HG02943 (cell line): ENCODE data around the gene MGAT5.

Experiments
- ATAC-seq: cut with Tn5 transposase; IDR thresholded peaks from one replicate; pipeline ENCODE4 v1.9.1; 2021; ENCODE audit warnings: mild to moderate bottlenecking, low read depth, moderate library complexity; ENCODE audit not compliant: unreplicated experiment

Gene MGAT5

GRCh38 chr2:134489732-134490384, 236.0 kb downstream of the MGAT5 start:
- ATAC-seq: no peak

- ATAC-seq: no peak
Measured at GRCh38 chr2:134490559-134490958, 236.7 kb downstream of the MGAT5 start.

- no peak for ATAC-seq
Measured at GRCh38 chr2:134491022-134491421, 237.2 kb downstream of the MGAT5 start.

GRCh38 chr2:134491771-134492441, 238.0 kb downstream of the MGAT5 start:
- no peak for ATAC-seq

- no peak for ATAC-seq
Measured at GRCh38 chr2:134493797-134494196, 239.9 kb downstream of the MGAT5 start.

- ATAC-seq: no peak
Measured at GRCh38 chr2:134498654-134499053, 244.8 kb downstream of the MGAT5 start.

- no peak for ATAC-seq
Measured at GRCh38 chr2:134499307-134499926, 245.5 kb downstream of the MGAT5 start.

GRCh38 chr2:134500211-134500935, 246.5 kb downstream of the MGAT5 start:
- no peak for ATAC-seq

GRCh38 chr2:134501476-134502091, 247.7 kb downstream of the MGAT5 start:
- no peak for ATAC-seq

- ATAC-seq: no peak
Measured at GRCh38 chr2:134502104-134502503, 248.2 kb downstream of the MGAT5 start.
